CD14-positive monocyte (primary cell): Measurements from ENCODE around the gene KLRG1. TPM values are rescaled to one million over a fixed set of nuclear protein-coding genes. Genes with fewer than 3 reads are reported as not detected.

Experiments used
- DNase-seq, 3 donors: peaks; one replicate each; pipeline ENCODE4 v3.0.0-alpha.2; 2011 to 2022
- H2AFZ ChIP-seq: 2 replicates; pipeline ENCODE4 v1.6.0; 2012; ENCODE audit warnings: mild to moderate bottlenecking, low read depth, low read length, inconsistent platforms; ENCODE audit not compliant: insufficient read depth, poor library complexity, severe bottlenecking
- H3K27ac ChIP-seq, 2 donors: 1 replicate in 1 of 2; 2 replicates in 1 of 2; pipeline ENCODE4 v1.5.1; 2012 to 2013; ENCODE audit warnings: low read length in 2 of 2, control low read depth in 1 of 2, inconsistent platforms in 1 of 2, low read depth in 1 of 2, mild to moderate bottlenecking in 1 of 2
- H3K27me3 ChIP-seq, 2 donors: one replicate each; pipeline versions ENCODE4 v1.6.0 to v1.6.1; 2011 to 2013; ENCODE audit warnings: low read length in 2 of 2; ENCODE audit not compliant: control insufficient read depth in 2 of 2, insufficient read depth in 2 of 2
- H3K36me3 ChIP-seq, 2 donors: replicated peaks in 1 of 2; 1 replicate in 1 of 2; 2 replicates in 1 of 2; pipeline versions ENCODE4 v1.5.1 to v1.6.1; 2012 to 2013; ENCODE audit warnings: low read length in 2 of 2, control low read depth in 1 of 2, inconsistent platforms in 1 of 2, mild to moderate bottlenecking in 1 of 2; ENCODE audit not compliant: insufficient read depth in 2 of 2, control insufficient read depth in 1 of 2
- H3K4me1 ChIP-seq, 2 donors: 1 replicate in 1 of 2; 2 replicates in 1 of 2; pipeline versions ENCODE4 v1.5.1 to v1.6.1; 2012 to 2013; ENCODE audit warnings: low read length in 2 of 2, control low read depth in 1 of 2, inconsistent platforms in 1 of 2, mild to moderate bottlenecking in 1 of 2, moderate library complexity in 1 of 2; ENCODE audit not compliant: insufficient read depth in 2 of 2, control insufficient read depth in 1 of 2
- H3K4me2 ChIP-seq: replicated peaks from 2 replicates; pipeline ENCODE3; 2012; ENCODE audit warnings: low read length, moderate library complexity, mild to moderate bottlenecking; ENCODE audit not compliant: poor library complexity, severe bottlenecking; ENCODE audit errors: extremely low read depth
- H3K4me3 ChIP-seq, 3 experiments: fragments of 200-600 bp in 1 of 3; sonication (generic) in 1 of 3; replicated peaks in 1 of 3; 1 replicate in 2 of 3; 2 replicates in 1 of 3; pipeline ENCODE4 v1.5.1; 2011 to 2013; ENCODE audit warnings: low read length in 3 of 3, mild to moderate bottlenecking in 3 of 3, control low read depth in 2 of 3, low read depth in 2 of 3, inconsistent platforms in 1 of 3, moderate library complexity in 1 of 3
- H3K79me2 ChIP-seq: 2 replicates; pipeline ENCODE4 v1.6.0; 2012; ENCODE audit warnings: mild to moderate bottlenecking, control low read depth, inconsistent platforms, low read length, moderate library complexity; ENCODE audit not compliant: insufficient read depth
- H3K9ac ChIP-seq: 2 replicates; pipeline ENCODE4 v1.6.0; 2017; ENCODE audit warnings: low read length, mild to moderate bottlenecking; ENCODE audit not compliant: insufficient read depth, poor library complexity, severe bottlenecking
- H3K9me3 ChIP-seq, 2 donors: replicated peaks in 1 of 2; 1 replicate in 1 of 2; 2 replicates in 1 of 2; pipeline versions ENCODE4 v1.5.1 to v1.6.1; 2012 to 2013; ENCODE audit warnings: low read length in 2 of 2, control low read depth in 1 of 2; ENCODE audit not compliant: control insufficient read depth in 1 of 2, insufficient read depth in 1 of 2
- H4K20me1 ChIP-seq: 2 replicates; pipeline ENCODE4 v1.6.0; 2012; ENCODE audit warnings: mild to moderate bottlenecking, low read length, control low read depth, moderate library complexity; ENCODE audit not compliant: insufficient read depth
- H3K27ac Mint-ChIP-seq, 7 donors: one replicate each; pipeline ENCODE4 v1.8.0; 2020; ENCODE audit warnings: mild to moderate bottlenecking in 7 of 7, mixed read lengths in 7 of 7, moderate library complexity in 6 of 7, inconsistent platforms in 2 of 7
- H3K27me3 Mint-ChIP-seq, 3 donors: one replicate each; pipeline ENCODE4 v1.8.0; 2021 to 2022; ENCODE audit warnings: low read depth in 3 of 3, mild to moderate bottlenecking in 3 of 3, mixed read lengths in 3 of 3, moderate library complexity in 3 of 3, inconsistent platforms in 1 of 3
- H3K36me3 Mint-ChIP-seq, 2 donors: one replicate each; pipeline ENCODE4 v1.8.0; 2020; ENCODE audit warnings: mixed read lengths in 2 of 2, inconsistent platforms in 1 of 2, mild to moderate bottlenecking in 1 of 2
- H3K4me1 Mint-ChIP-seq: one replicate; pipeline ENCODE4 v1.8.0; 2020; ENCODE audit warnings: mild to moderate bottlenecking, mixed read lengths
- H3K4me3 Mint-ChIP-seq, 2 donors: one replicate each; pipeline ENCODE4 v1.8.0; 2020; ENCODE audit warnings: mild to moderate bottlenecking in 2 of 2, mixed read lengths in 2 of 2, moderate library complexity in 1 of 2
- H3K9me3 Mint-ChIP-seq, 7 donors: one replicate each; pipeline ENCODE4 v1.8.0; 2020 to 2022; ENCODE audit warnings: mixed read lengths in 7 of 7, mild to moderate bottlenecking in 6 of 7, moderate library complexity in 6 of 7, inconsistent platforms in 2 of 7
- whole genome bisulfite sequencing: methylation state at CpG from one replicate; pipeline ENCODE4 v1.1.5; 2013; ENCODE audit warnings: missing lambda C conversion rate; ENCODE audit not compliant: insufficient coverage; 5-methylcytosine and 5-hydroxymethylcytosine counted together
- intact Hi-C, 2 donors: fragments of 100-400 bp; cut with micrococcal nuclease; formaldehyde crosslinking; loops; one replicate each; pipeline versions ENCODE4 v1.15.0 to v1.15.1; 2023
- polyA minus RNA-seq: library from RNA; depleted of rRNA, polyadenylated mRNA; stranded (reverse); fragments of >200 nt; gene quantifications from 2 replicates; pipeline ENCODE4 v1.2.3, GENCODE V29; 2012
- polyA plus RNA-seq, 3 donors: library from polyadenylated mRNA; depleted of rRNA in 1 of 3; unstranded in 2 of 3; stranded (reverse) in 1 of 3; fragments of 300-500 nt in 2 of 3; fragments of >200 nt in 1 of 3; fragmentation: Illumina TruSeq in 2 of 3; gene quantifications; 1 replicate in 2 of 3; 2 replicates in 1 of 3; pipeline ENCODE4 v1.2.3, GENCODE V29; 2012 to 2021
- total RNA-seq, 12 experiments: library from RNA in 1 of 12; stranded (reverse) in 1 of 12; fragments of 120-200 nt in 1 of 12; gene quantifications; one replicate each; pipeline ENCODE4 v1.2.4 and lab custom pipeline; 2013 to 2026; ENCODE audit warnings: mixed read lengths in 6 of 12, inconsistent platforms in 1 of 12
- TF ChIP-seq, protein P1 (sequence below): fragments of 200-600 bp; IDR thresholded peaks from one replicate; pipeline ENCODE4 v1.8.0; 2022; ENCODE audit warnings: antibody characterized with exemption, mild to moderate bottlenecking

Gene KLRG1
- 1.7 TPM for total RNA-seq (2013)
- polyA plus RNA-seq = 1 to 10 TPM; 1.1 to 3.4 (median 2.3) TPM
- polyA minus RNA-seq = 0.55 and 0.64 TPM in 2 replicates
- 0.12 to 5.5 (median 1.6) reads per million in 11 experiments for total RNA-seq (lab: John Stamatoyannopoulos, UW)

DNA sequence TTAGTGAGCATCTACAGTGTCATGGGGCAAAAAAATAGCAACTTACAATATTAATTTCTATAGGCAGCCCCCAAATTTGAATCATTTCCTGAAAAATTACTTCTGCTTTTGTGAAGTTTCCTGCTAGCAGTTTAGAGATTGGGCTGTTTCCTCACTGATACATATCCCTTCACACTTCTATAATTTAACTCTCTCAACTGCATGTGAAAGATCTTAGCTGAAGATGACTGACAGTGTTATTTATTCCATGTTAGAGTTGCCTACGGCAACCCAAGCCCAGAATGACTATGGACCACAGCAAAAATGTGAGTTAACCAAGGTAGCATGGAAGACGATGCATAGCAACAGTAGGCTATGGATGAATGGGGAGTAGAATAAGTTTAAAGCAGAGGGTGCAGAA lies at the start of gene KLRG1:
TSS of gene KLRG1 (plus strand) at position 134 of the 400 bp plus-strand sequence. CDS start at position 224, 90 bp downstream.
- Mint-ChIP-seq H3K27ac (peak within 1 kb of the TSS; percentile 41 to 84 (median 77)), H3K27me3 (peaks cover 0 to 1% (median 1%) of the 10 kb centered on the region in 3 donors), H3K9me3 (peaks cover 0 to 2% (median 0%) of the 10 kb centered on the region in 7 donors), H3K4me1 (peaks cover 52% of the 10 kb centered on the region), H3K4me3 (peak within 1 kb of the TSS in 1 of 2 donors; percentile 79), H3K36me3 (no peaks in the 10 kb centered on the region)
- Histone ChIP-seq H3K79me2 (no peaks in the 10 kb centered on the region), H3K4me1 (peaks cover 43 to 63% of the 10 kb centered on the region in 2 donors), H3K27ac (peak within 1 kb of the TSS in 1 of 2 donors; percentile 70), H3K4me3 (peak within 1 kb of the TSS in 1 of 3 experiments; percentile 54), H3K27me3 (no peaks in the 10 kb centered on the region), H3K4me2 (peak within 1 kb of the TSS; percentile 62), H3K9me3 (no peaks in the 10 kb centered on the region), H3K9ac (peak within 1 kb of the TSS; percentile 16), H2AFZ (peak within 1 kb of the TSS; percentile 31), H3K36me3 (no peaks in the 10 kb centered on the region), H4K20me1 (no peaks in the 10 kb centered on the region)
- 0% methylated on average over 2 of the region's 2 CpGs for WGBS
- TF ChIP-seq, protein P1, sequence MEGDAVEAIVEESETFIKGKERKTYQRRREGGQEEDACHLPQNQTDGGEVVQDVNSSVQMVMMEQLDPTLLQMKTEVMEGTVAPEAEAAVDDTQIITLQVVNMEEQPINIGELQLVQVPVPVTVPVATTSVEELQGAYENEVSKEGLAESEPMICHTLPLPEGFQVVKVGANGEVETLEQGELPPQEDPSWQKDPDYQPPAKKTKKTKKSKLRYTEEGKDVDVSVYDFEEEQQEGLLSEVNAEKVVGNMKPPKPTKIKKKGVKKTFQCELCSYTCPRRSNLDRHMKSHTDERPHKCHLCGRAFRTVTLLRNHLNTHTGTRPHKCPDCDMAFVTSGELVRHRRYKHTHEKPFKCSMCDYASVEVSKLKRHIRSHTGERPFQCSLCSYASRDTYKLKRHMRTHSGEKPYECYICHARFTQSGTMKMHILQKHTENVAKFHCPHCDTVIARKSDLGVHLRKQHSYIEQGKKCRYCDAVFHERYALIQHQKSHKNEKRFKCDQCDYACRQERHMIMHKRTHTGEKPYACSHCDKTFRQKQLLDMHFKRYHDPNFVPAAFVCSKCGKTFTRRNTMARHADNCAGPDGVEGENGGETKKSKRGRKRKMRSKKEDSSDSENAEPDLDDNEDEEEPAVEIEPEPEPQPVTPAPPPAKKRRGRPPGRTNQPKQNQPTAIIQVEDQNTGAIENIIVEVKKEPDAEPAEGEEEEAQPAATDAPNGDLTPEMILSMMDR = no peak
- intact Hi-C loops = no loop called here
- peak; percentile 21 to 37 (median 36) for DNase-seq

DNA sequence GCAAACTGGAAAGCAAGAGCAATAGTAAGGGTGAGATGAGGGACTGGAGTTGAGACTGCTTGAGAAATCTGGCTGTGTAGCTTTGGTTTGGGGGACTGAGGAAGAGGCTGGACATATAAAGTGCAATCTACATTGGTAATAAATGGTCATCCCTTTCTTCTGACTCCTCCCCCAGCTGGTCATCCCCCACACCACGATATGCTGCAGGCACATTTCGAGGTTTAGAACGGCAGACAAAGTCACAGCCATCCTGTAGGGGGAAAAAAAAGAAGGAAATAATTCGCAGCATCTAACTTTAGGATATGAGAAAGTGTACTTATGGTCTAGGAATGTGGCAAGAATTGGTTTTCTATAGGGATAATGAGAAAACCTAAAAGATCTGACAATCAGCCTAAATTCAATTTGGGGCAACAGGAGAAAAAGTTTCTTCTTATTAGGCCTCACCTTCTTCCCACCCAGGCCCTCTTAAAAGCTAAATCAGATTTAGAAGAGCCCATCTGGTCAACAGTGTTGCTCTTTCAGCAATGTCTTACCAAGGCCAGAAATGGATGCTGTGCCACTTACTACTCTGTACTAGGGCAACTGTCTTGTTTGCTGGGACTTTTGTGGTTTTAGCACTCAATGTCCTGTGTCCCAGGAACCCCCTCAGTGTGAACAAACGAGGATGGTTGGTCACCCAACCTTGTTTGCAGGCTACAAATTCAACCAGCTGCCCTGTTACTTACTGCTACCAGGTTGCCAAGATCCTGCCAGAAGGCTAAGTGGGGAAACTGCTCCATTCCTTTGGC lies 47.5 kb upstream of the KLRG1 start:
- no peak overlapping the region for H3K27ac ChIP-seq
- peaks cover 26% of the 10 kb centered on the region for H3K79me2 ChIP-seq
- H3K4me2 ChIP-seq = no peak overlapping the region
- H3K4me3 ChIP-seq = no peak overlapping the region
- intact Hi-C loops = no loop called here
- Mint-ChIP-seq H3K4me1 (peaks cover 3% of the 10 kb centered on the region), H3K9me3 (no peaks in the 10 kb centered on the region), H3K36me3 (peaks cover 62 to 64% of the 10 kb centered on the region in 2 donors), H3K4me3 (no peak overlapping the region), H3K27me3 (no peaks in the 10 kb centered on the region), H3K27ac (peak overlapping the region in 2 of 7 donors; percentile 35 to 60)
- H3K27me3 ChIP-seq = no peaks in the 10 kb centered on the region
- no peak for DNase-seq
- WGBS = 80% methylated on average over 1 of the region's 5 CpGs
- TF ChIP-seq, protein P1 = no peak
- H3K9me3 ChIP-seq = no peaks in the 10 kb centered on the region
- peaks cover 2 to 3% of the 10 kb centered on the region in 2 donors for H3K4me1 ChIP-seq
- no peak overlapping the region for H3K9ac ChIP-seq
- peaks cover 51 to 64% of the 10 kb centered on the region in 2 donors for H3K36me3 ChIP-seq
- H4K20me1 ChIP-seq = peaks cover 51% of the 10 kb centered on the region
- H2AFZ ChIP-seq = no peak overlapping the region
